ENCODE measurements around the gene APOLD1.

- TF ChIP-seq REST (IDR thresholded peaks at IDR 0.05; ENCODE audit: insufficient read depth in 1 of 2, low read depth in 2 of 2, low read length in 2 of 2) (no peak), POLR2AphosphoS5 (IDR thresholded peaks at IDR 0.05; ENCODE audit: low read depth, low read length) (no peak)
These were observed 40.7 kb upstream of the APOLD1 start for GRCh38 chr12:12744546-12745305.
